ENCODE measurements around the gene PLCD4. TPM values are rescaled to one million over a fixed set of nuclear protein-coding genes. Genes with fewer than 3 reads are reported as not detected.

The PLCD4 gene
- total and polyA plus RNA-seq, 10 of the 15 experiments (the other 5 are each of a cell fraction or from before 2014, with no cell fraction given): under 0.01 to 1.5 (median 0.23) TPM; not detected in 2

DNA sequence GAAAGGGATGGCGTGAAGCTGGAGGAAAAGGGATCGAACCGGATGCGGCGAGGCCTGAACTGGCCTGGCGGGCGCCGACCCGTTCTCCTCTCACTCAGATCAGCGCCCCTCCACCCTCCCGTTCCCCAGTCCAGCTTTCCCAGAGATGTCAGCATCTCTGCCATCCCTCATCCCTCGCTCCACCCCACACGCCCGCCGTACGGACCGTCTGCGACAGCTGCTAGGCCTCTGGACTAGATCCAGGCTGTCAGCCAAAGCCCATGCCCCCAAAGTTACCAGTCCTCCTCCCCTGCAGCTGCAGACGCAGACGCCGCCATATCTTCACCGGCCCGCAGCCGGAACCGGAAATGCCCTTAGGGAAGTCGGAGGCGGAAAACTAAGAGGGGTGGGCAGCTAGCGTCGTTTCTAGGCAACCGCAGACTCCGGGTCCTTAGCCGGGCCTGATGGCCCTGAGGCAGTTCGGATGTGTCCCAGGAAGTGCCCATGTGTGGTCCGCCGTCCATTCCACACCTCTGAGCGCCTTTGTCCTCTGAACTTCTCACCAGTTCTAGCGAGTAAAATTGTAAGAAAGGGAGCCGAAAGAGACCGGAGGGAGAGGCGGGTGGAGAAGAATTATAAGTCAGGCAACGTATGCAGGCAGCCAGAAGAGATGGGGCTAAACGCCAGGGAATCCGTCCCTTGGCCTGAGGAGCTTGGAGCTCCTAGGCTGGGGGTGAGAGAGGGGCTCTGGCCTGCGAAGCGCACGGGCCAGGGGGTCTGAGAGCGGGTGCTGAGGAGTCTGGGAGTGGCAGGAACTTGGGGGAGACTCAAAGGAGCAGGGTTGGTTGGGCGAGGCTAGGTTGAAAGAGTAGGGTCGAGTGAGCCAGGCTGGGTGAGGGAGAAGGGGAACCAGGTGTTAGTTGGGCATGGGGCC lies 64.2 kb downstream of the PLCD4 start, which contains the start of the genes RNF25 and STK36 (continued):
- TF ChIP-seq SMAD5 (IDR thresholded peaks at IDR 0.05; ENCODE audit: low read depth) (peak; percentile 37; the same call in 1 of the 2 replicates), NKRF (conservative IDR thresholded peaks at IDR 0.05) (peak; percentile 91; the same call in 1 of the 2 replicates), STAT1 (conservative IDR thresholded peaks at IDR 0.05) (no peak; the same call in 1 of the 2 replicates), CBFB (IDR thresholded peaks at IDR 0.05; ENCODE audit: low read depth) (peak; percentile 84), NFXL1 (IDR thresholded peaks at IDR 0.05; ENCODE audit: borderline replicate concordance) (no peak), DPF2 (IDR thresholded peaks at IDR 0.05) (0 out of 2 replicates have a peak, but pooled peaks have one; percentile 19), NFIC (IDR thresholded peaks at IDR 0.05; ENCODE audit: low read depth, low read length) (no peak; the same call in 1 of the 2 replicates)

- ATAC-seq (no peak), DNase-seq (ENCODE audit: low read depth, low spot score) (no peak), FAIRE-seq (no peak)
- Histone ChIP-seq H3K4me2 (ENCODE audit: control insufficient read depth, insufficient read depth) (no peak overlapping the region), H3K27me3 (replicated peaks in 1 of 2; ENCODE audit: control insufficient read depth in 2 of 2, insufficient read depth in 2 of 2, low read length in 1 of 2) (no peaks in the 10 kb centered on the region), H3K4me3 (no peak overlapping the region), H2AFZ (ENCODE audit: control insufficient read depth, low read depth, low read length) (no peak overlapping the region), H3K4me1 (ENCODE audit: control insufficient read depth, insufficient read depth, low read length) (no peaks in the 10 kb centered on the region), H3K9me3 (replicated peaks; ENCODE audit: control insufficient read depth, insufficient read depth, low read length) (no peaks in the 10 kb centered on the region), H4K20me1 (ENCODE audit: control insufficient read depth, insufficient read depth) (no peaks in the 10 kb centered on the region), H3K27ac (ENCODE audit: control insufficient read depth, insufficient read depth) (no peak overlapping the region), H3K9ac (ENCODE audit: control insufficient read depth, insufficient read depth, low read length) (no peak overlapping the region), H3K79me2 (ENCODE audit: control insufficient read depth, insufficient read depth, low read length) (no peaks in the 10 kb centered on the region), H3K36me3 (ENCODE audit: control insufficient read depth in 2 of 2, insufficient read depth in 2 of 2, low read length in 1 of 2) (no peaks in the 10 kb centered on the region)
- intact Hi-C loops (cut with micrococcal nuclease; ENCODE audit: unreplicated experiment): no loop called here
- TF ChIP-seq ZSCAN29 (IDR thresholded peaks at IDR 0.05): no peak
- TF ChIP-seq, protein P1, sequence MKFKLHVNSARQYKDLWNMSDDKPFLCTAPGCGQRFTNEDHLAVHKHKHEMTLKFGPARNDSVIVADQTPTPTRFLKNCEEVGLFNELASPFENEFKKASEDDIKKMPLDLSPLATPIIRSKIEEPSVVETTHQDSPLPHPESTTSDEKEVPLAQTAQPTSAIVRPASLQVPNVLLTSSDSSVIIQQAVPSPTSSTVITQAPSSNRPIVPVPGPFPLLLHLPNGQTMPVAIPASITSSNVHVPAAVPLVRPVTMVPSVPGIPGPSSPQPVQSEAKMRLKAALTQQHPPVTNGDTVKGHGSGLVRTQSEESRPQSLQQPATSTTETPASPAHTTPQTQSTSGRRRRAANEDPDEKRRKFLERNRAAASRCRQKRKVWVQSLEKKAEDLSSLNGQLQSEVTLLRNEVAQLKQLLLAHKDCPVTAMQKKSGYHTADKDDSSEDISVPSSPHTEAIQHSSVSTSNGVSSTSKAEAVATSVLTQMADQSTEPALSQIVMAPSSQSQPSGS (IDR thresholded peaks at IDR 0.05; ENCODE audit: low read length): no peak
- no peak for TF ChIP-seq RELA (IDR thresholded peaks at IDR 0.05; ENCODE audit: borderline replicate concordance, partially characterized antibody)
- no peak for TF ChIP-seq KLF5 (IDR thresholded peaks at IDR 0.05; ENCODE audit: partially characterized antibody)
- ChIA-PET CTCF (no interaction called here), POLR2A (no interaction called here), RAD21 (ENCODE audit: unreplicated experiment) (no interaction called here), SMC1A (ENCODE audit: uncharacterized antibody, unreplicated experiment) (interaction anchor here (1.5 kb wide), 1 partner anchor 8 kb away, joined by 3 read pairs; no protein-coding TSS in a partner anchor)
- in situ Hi-C loops (cut with MboI): no loop called here
- WGBS (ENCODE audit: insufficient coverage, insufficient replicate concordance, low lambda C conversion rate, missing lambda C conversion rate): 47% methylated on average over 4 of the region's 4 CpGs
- BruUV-seq (replicated peaks): no TSS peak
Observed at GRCh38 chr2:218679119-218679518, 71.4 kb downstream of the PLCD4 start.

All from GM12878 (cell line).